Ovary (tissue), 9 donors: ENCODE measurements around the gene CELF2. TPM values are rescaled to one million over a fixed set of nuclear protein-coding genes. Genes with fewer than 3 reads are reported as not detected.

Experiments
- DNase-seq, 5 donors: peaks; one replicate each; pipeline ENCODE4 v3.0.0-alpha.2; 2019 to 2020
- H3K27ac ChIP-seq, 2 donors: fragments of 200-600 bp; one replicate each; pipeline versions ENCODE4 v1.5.1 to v1.8.0; 2019 to 2022
- H3K27me3 ChIP-seq: fragments of 200-600 bp; one replicate; pipeline ENCODE4 v1.8.0; 2022
- H3K36me3 ChIP-seq: fragments of 200-600 bp; sonication (generic); one replicate; pipeline ENCODE4 v1.5.1; 2019
- H3K4me1 ChIP-seq: one replicate; pipeline ENCODE4 v1.8.1; 2013; ENCODE audit warnings: mild to moderate bottlenecking, moderate library complexity; ENCODE audit not compliant: insufficient read depth
- H3K4me3 ChIP-seq: fragments of 200-600 bp; sonication (generic); one replicate; pipeline ENCODE4 v1.5.1; 2017
- H3K9me3 ChIP-seq, 2 donors: fragments of 200-600 bp in 1 of 2; sonication (generic) in 1 of 2; one replicate each; pipeline versions ENCODE4 v1.5.1 to v1.8.1; 2013 to 2019; ENCODE audit warnings: mild to moderate bottlenecking in 1 of 2, moderate library complexity in 1 of 2
- CTCF ChIP-seq, 3 donors: fragments of 450-650 bp in 2 of 3; fragments of 200-600 bp in 1 of 3; IDR thresholded peaks; one replicate each; pipeline versions ENCODE4 v1.5.1 to v1.8.0; 2016 to 2022; ENCODE audit warnings: antibody characterized with exemption in 3 of 3, mild to moderate bottlenecking in 1 of 3
- EP300 ChIP-seq: sonication (generic); formaldehyde crosslinking; IDR thresholded peaks from one replicate; pipeline ENCODE4 v1.6.1; 2017; ENCODE audit warnings: antibody characterized with exemption
- POLR2A ChIP-seq: fragments of 450-650 bp; IDR thresholded peaks from one replicate; pipeline ENCODE4 v1.6.1; 2017; ENCODE audit warnings: antibody characterized with exemption, mild to moderate bottlenecking, moderate library complexity
- WGBS, 3 donors: extraction: QIAGEN DNeasy Blood & Tissue Kit in 1 of 3; methylation state at CpG; one replicate each; pipeline versions ENCODE4 v1.1.5 to v1.1.7; 2013 to 2017; 5-methylcytosine and 5-hydroxymethylcytosine counted together
- intact Hi-C, 4 donors: fragments of 100-400 bp; cut with DNase I; formaldehyde crosslinking; loops; one replicate each; pipeline versions ENCODE4 v1.11.0 to v1.15.1; 2022 to 2023
- polyA plus RNA-seq, 2 donors: library from polyadenylated mRNA; stranded (reverse); fragments of 200-250 nt in 1 of 2; fragments of 350-450 nt in 1 of 2; fragmentation: Illumina TruSeq in 1 of 2; extraction: RNeasy Lipid Tissue Mini Kit (QIAGEN cat#74804) in 1 of 2; gene quantifications; one replicate each; pipeline ENCODE4 v1.2.3, GENCODE V29; 2013 to 2014
- total RNA-seq, 7 donors: library from RNA; depleted of rRNA in 2 of 7; stranded (reverse); fragments of >200 nt in 2 of 7; fragmentation: NEBNext Ultra II Directional in 3 of 7; extraction: Animal tissue kit (Norgen Biotek cat#: 25700) in 3 of 7; gene quantifications; one replicate each; pipeline versions ENCODE4 v1.1.0 to v1.2.4, GENCODE V29; 2016 to 2023
- donor health status: DM: no; HTN: no; CAD: no; lungs with moderate emphysema.
- donor health status: DM: no; HTN: no; CAD: no.
- donor health status: Bipolar disorder and iron deficiency.
- donor health status: DM: yes; HTN: yes; CAD: no.
- donor health status: DM: no; HTN: no; CAD: no.
- donor health status: DM: yes; HTN: yes; CAD: no.

The CELF2 gene
- total and polyA plus RNA-seq, 9 donors, result 38.8 to 107 (median 69.0) TPM

GRCh38 chr10:11173042-11173441 lies 155.4 kb downstream of the CELF2 start:
- no peak for DNase-seq
- H3K27me3 ChIP-seq, result no peaks in the 10 kb centered on the region
- WGBS, 3 donors, result 94 to 97% (median 96%) methylated on average over 5 of the region's 5 CpGs
- no peak overlapping the region for H3K4me3 ChIP-seq
- H3K27ac ChIP-seq, result no peak overlapping the region
- intact Hi-C loops, result no loop called here
- H3K36me3 ChIP-seq, result no peaks in the 10 kb centered on the region
- no peaks in the 10 kb centered on the region for H3K9me3 ChIP-seq
- H3K4me1 ChIP-seq, result peaks cover 7% of the 10 kb centered on the region
- TF ChIP-seq EP300, result no peak
- no peak for TF ChIP-seq POLR2A
- TF ChIP-seq CTCF (IDR thresholded peaks at IDR 0.05), result no peak

- Histone ChIP-seq H3K27ac (no peak overlapping the region), H3K4me1 (peaks cover 11% of the 10 kb centered on the region), H3K27me3 (no peaks in the 10 kb centered on the region), H3K4me3 (no peak overlapping the region), H3K9me3 (no peaks in the 10 kb centered on the region), H3K36me3 (no peaks in the 10 kb centered on the region)
- WGBS, 3 donors, result 92 to 96% (median 94%) methylated on average over 11 of the region's 11 CpGs
- intact Hi-C loops, result no loop called here
- no peak for TF ChIP-seq POLR2A
- TF ChIP-seq EP300, result no peak
- DNase-seq, result no peak
Observed at GRCh38 chr10:11175823-11176243, 158.2 kb downstream of the CELF2 start.

GRCh38 chr10:11176746-11177145 lies 159.1 kb downstream of the CELF2 start:
- no peak for TF ChIP-seq POLR2A
- TF ChIP-seq EP300, result no peak
- no peak for TF ChIP-seq CTCF (IDR thresholded peaks at IDR 0.05)
- no peaks in the 10 kb centered on the region for H3K27me3 ChIP-seq
- no peaks in the 10 kb centered on the region for H3K36me3 ChIP-seq
- H3K4me3 ChIP-seq, result no peak overlapping the region
- no peak for DNase-seq
- peaks cover 13% of the 10 kb centered on the region for H3K4me1 ChIP-seq
- intact Hi-C loops, result no loop called here
- no peak overlapping the region for H3K27ac ChIP-seq
- 90 to 97% (median 92%) methylated on average over 7 of the region's 7 CpGs for WGBS, 3 donors
- no peaks in the 10 kb centered on the region for H3K9me3 ChIP-seq

- H3K36me3 ChIP-seq, result no peaks in the 10 kb centered on the region
- WGBS, 3 donors, result 43 to 71% (median 51%) methylated on average over 1 of the region's 1 CpG
- no peak overlapping the region for H3K4me3 ChIP-seq
- peaks cover 16% of the 10 kb centered on the region for H3K4me1 ChIP-seq
- intact Hi-C loops, result no loop called here
- DNase-seq, result no peak
- no peaks in the 10 kb centered on the region for H3K27me3 ChIP-seq
- H3K9me3 ChIP-seq, result no peaks in the 10 kb centered on the region
- TF ChIP-seq POLR2A, result no peak
- TF ChIP-seq EP300, result no peak
- no peak for TF ChIP-seq CTCF (IDR thresholded peaks at IDR 0.05)
- H3K27ac ChIP-seq, result no peak overlapping the region
Observed at GRCh38 chr10:11177381-11177780, 159.7 kb downstream of the CELF2 start.

- intact Hi-C loops, result no loop called here
- no peak for TF ChIP-seq POLR2A
- TF ChIP-seq EP300, result no peak
- TF ChIP-seq CTCF (IDR thresholded peaks at IDR 0.05), result no peak
- H3K27ac ChIP-seq, result no peak overlapping the region
- WGBS, 3 donors, result 90 to 92% (median 91%) methylated on average over 18 of the region's 18 CpGs
- H3K27me3 ChIP-seq, result no peaks in the 10 kb centered on the region
- H3K4me3 ChIP-seq, result no peak overlapping the region
- H3K4me1 ChIP-seq, result peaks cover 16% of the 10 kb centered on the region
- DNase-seq, result no peak
- no peaks in the 10 kb centered on the region for H3K9me3 ChIP-seq
- H3K36me3 ChIP-seq, result no peaks in the 10 kb centered on the region
Observed at GRCh38 chr10:11177926-11178471, 160.3 kb downstream of the CELF2 start.
